K562 (cell line): ENCODE data around the gene KCNJ11. TPM values are rescaled to one million over a fixed set of nuclear protein-coding genes. Genes with fewer than 3 reads are reported as not detected.

Experiments
- CCNT2 ChIP-seq: IDR thresholded peaks from 2 replicates; pipeline ENCODE4 v1.6.1; 2011; ENCODE audit warnings: borderline replicate concordance, low read depth, mild to moderate bottlenecking, moderate library complexity, mixed read lengths, low read length; ENCODE audit not compliant: insufficient read length; ENCODE audit errors: extremely low read depth
- ELF1 ChIP-seq: fragments of 200-800 bp; sonication (Bioruptor generic); IDR thresholded peaks from 2 replicates; pipeline ENCODE4 v1.6.1; 2016; ENCODE audit warnings: missing genetic modification characterization, missing compliant biosample characterization
- ETV1 ChIP-seq: fragments of 450-650 bp; conservative IDR thresholded peaks from 2 replicates; pipeline ENCODE4 v1.6.1; 2016; ENCODE audit warnings: missing genetic modification characterization, control low read depth, low read depth, missing compliant biosample characterization
- MTA1 ChIP-seq: fragments of 450-650 bp; IDR thresholded peaks from 2 replicates; pipeline ENCODE4 v1.6.1; 2017; ENCODE audit warnings: borderline replicate concordance
- RB1 ChIP-seq: fragments of 450-650 bp; IDR thresholded peaks from 2 replicates; pipeline ENCODE4 v1.6.1; 2017; ENCODE audit warnings: low read depth, mild to moderate bottlenecking
- RBM39 ChIP-seq: fragments of 200-400 bp; formaldehyde crosslinking; optimal IDR thresholded peaks from 2 replicates; pipeline ENCODE3; 2018; ENCODE audit warnings: low read depth, low read length
- SAFB2 ChIP-seq: fragments of 200-400 bp; formaldehyde crosslinking; IDR thresholded peaks from 2 replicates; pipeline ENCODE4 v1.6.1; 2018; ENCODE audit warnings: borderline replicate concordance, low read length, low read depth, moderate library complexity; ENCODE audit not compliant: severe bottlenecking
- SAP30 ChIP-seq: fragments of 200-600 bp; sonication (generic); IDR thresholded peaks from 2 replicates; pipeline ENCODE4 v1.6.1; 2012; ENCODE audit warnings: borderline replicate concordance, low read depth, mild to moderate bottlenecking, moderate library complexity, low read length, control low read depth, inconsistent platforms; ENCODE audit not compliant: insufficient read depth, poor library complexity, severe bottlenecking
- ZNF316 ChIP-seq: fragments of 450-650 bp; IDR thresholded peaks from 2 replicates; pipeline ENCODE4 v1.6.1; 2016
- ZNF695 ChIP-seq: fragments of 450-650 bp; formaldehyde crosslinking; IDR thresholded peaks from 2 replicates; pipeline ENCODE4 v1.4.0; 2020; ENCODE audit warnings: mild to moderate bottlenecking, moderate library complexity
- ZNF707 ChIP-seq: fragments of 250-450 bp; sonication (Bioruptor Pico); conservative IDR thresholded peaks from 2 replicates; pipeline ENCODE4 v1.8.0; 2022; ENCODE audit warnings: inconsistent platforms, mild to moderate bottlenecking, moderate library complexity
- polyA plus RNA-seq, 8 experiments: library from polyadenylated mRNA; depleted of rRNA in 4 of 8; stranded (reverse) in 5 of 8; unstranded in 3 of 8; fragments of >200 nt; fragmentation: Nextera tagmentation in 2 of 8; fragmentation: Illumina TruSeq in 1 of 8; extraction: Ambion mirVana in 2 of 8; extraction: Trizol in 1 of 8; gene quantifications; 2 replicates each; pipeline versions ENCODE4 v1.2.1 to v1.2.3, GENCODE V29; 2011 to 2014; ENCODE audit warnings: inconsistent platforms in 1 of 8, missing spikeins in 1 of 8
- total RNA-seq, 7 experiments: library from RNA; depleted of rRNA in 6 of 7; stranded (reverse); fragments of >200 nt in 6 of 7; fragmentation: Illumina TruSeq in 2 of 7; extraction: Trizol in 2 of 7; gene quantifications; 2 replicates each; pipeline versions ENCODE4 v1.2.1 to v1.2.3, GENCODE V29; 2011 to 2021; ENCODE audit warnings: low replicate concordance in 1 of 7
- TF ChIP-seq, protein P1 (sequence below), 2 experiments: fragments of 450-650 bp; IDR thresholded peaks; 2 replicates each; pipeline ENCODE4 v1.6.1; 2016; ENCODE audit warnings: mild to moderate bottlenecking in 2 of 2, borderline replicate concordance in 1 of 2, low read depth in 1 of 2, moderate library complexity in 1 of 2
- TF ChIP-seq, protein P2 (sequence below): fragments of 450-650 bp; IDR thresholded peaks from 2 replicates; pipeline ENCODE4 v1.6.1; 2016
- TF ChIP-seq, protein P3 (sequence below), 2 experiments: IDR thresholded peaks; 2 replicates each; pipeline ENCODE4 v1.6.1; 2012; ENCODE audit warnings: improper control_type of control experiment in 2 of 2, low read depth in 2 of 2, low read length in 2 of 2, borderline replicate concordance in 1 of 2

The KCNJ11 gene
- total and polyA plus RNA-seq, 9 of the 15 experiments (the other 6 are each of a cell fraction or from before 2014, with no cell fraction given), result 0.54 to 3.7 (median 0.86) TPM; not detected in 2

DNA sequence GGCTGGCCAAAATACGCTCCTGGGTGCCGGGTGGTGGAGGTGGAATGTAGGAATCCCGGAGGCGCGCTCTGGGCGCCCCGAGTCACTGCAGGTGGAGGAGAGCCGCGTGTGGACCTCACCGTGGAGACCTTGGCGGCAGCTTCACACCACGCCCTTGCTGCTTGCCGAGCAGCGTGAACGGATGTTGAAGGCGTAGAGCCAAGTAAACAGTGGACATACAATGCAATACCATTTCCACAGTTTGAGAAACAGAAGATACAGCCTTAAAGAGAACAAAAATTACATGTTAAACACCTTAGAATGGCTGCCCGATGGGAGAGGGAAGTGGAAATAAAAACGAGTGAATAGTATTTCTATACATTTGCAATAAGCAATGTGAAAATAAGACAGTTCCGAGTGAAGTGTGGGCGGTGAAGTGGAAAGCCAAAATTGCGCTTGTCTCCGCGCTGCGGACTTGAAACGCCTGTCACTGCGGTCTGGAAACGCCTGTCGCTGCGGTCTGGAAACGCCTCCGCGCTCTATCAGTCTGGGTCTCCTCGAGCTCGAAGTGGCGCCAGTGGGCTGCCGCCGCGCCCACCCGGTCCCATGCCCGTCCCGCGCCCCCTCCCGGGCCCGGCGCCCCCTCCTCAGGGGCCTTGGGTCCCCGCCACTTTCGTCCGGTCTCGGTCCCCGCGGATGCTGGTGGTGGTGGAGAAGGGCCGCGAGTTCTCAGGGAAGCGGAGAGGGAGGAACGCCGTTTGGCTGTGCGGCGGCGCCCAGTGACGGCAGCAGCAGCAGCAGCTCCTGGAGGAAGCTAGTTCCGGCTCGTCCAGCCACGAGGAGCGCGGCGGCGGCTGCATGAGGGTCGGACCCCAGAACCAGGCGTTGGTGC, 35.3 kb downstream of the KCNJ11 start (continued):
- TF ChIP-seq, protein P1, sequence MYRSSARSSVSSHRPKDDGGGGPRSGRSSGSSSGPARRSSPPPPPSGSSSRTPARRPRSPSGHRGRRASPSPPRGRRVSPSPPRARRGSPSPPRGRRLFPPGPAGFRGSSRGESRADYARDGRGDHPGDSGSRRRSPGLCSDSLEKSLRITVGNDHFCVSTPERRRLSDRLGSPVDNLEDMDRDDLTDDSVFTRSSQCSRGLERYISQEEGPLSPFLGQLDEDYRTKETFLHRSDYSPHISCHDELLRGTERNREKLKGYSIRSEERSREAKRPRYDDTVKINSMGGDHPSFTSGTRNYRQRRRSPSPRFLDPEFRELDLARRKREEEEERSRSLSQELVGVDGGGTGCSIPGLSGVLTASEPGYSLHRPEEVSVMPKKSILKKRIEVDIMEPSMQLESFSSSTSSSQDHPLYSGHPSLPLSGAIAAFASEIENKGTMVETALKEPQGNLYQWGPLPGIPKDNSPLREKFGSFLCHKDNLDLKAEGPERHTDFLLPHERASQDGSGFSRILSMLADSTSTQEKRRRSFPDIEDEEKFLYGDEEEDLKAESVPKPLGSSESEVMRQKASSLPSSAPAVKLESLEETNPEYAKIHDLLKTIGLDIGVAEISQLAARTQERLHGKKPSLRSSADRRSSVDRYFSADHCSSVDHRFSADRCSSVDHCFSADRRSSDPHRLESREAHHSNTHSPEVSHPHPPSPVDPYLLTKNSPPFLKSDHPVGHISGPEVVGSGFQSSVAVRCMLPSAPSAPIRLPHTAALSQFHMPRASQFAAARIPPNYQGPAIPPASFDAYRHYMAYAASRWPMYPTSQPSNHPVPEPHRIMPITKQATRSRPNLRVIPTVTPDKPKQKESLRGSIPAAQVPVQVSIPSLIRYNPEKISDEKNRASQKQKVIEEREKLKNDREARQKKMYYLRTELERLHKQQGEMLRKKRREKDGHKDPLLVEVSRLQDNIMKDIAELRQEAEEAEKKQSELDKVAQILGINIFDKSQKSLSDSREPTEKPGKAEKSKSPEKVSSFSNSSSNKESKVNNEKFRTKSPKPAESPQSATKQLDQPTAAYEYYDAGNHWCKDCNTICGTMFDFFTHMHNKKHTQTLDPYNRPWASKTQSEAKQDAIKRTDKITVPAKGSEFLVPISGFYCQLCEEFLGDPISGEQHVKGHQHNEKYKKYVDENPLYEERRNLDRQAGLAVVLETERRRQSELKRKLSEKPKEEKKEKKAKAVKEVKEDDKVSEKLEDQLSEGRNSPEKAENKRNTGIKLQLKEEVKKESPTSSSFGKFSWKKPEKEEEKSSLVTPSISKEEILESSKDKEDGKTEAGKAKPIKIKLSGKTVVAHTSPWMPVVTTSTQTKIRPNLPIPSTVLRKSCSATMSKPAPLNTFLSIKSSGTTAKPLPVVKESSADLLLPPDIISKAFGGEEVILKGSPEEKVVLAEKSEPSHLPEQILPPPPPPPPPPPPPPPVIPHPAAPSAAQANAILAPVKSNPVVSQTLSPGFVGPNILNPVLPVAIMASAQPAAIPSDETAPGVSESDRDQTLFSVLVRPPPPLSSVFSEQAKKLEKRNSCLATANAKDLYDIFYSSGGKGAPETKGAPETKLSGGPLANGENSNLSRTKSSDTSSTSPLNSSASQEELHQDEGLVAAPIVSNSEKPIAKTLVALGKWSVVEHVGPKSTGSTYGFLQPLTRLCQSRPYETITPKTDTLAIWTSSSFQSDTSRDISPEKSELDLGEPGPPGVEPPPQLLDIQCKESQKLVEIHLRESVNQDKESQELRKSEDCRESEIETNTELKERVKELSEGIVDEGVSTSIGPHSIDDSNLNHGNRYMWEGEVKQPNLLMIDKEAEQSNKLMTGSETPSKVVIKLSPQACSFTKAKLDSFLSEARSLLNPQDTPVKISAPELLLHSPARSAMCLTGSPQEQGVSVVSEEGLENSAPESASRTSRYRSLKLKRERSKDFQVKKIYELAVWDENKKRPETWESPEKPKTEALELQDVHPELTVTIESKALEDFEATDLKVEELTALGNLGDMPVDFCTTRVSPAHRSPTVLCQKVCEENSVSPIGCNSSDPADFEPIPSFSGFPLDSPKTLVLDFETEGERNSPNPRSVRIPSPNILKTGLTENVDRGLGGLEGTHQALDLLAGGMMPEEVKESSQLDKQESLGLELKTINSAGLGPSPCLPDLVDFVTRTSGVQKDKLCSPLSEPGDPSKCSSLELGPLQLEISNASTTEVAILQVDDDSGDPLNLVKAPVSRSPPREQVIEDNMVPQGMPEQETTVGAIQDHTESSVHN (IDR thresholded peaks at IDR 0.05; ENCODE audit: borderline replicate concordance in 1 of 2, low read depth in 1 of 2), result no peak
- TF ChIP-seq ZNF316 (no peak), ZNF707 (CRISPR knock-in tag) (no peak), ELF1 (tag) (peak; percentile 44; the same call in 1 of the 2 replicates), ZNF695 (CRISPR knock-in tag) (no peak), MTA1 (peak; percentile 66; the same call in 1 of the 2 replicates), SAP30 (peak; percentile 70), CCNT2 (peak; percentile 65), SAFB2 (no peak), ETV1 (tag) (peak; percentile 77), RBM39 (no peak), RB1 (peak; percentile 82)
- TF ChIP-seq, protein P2, sequence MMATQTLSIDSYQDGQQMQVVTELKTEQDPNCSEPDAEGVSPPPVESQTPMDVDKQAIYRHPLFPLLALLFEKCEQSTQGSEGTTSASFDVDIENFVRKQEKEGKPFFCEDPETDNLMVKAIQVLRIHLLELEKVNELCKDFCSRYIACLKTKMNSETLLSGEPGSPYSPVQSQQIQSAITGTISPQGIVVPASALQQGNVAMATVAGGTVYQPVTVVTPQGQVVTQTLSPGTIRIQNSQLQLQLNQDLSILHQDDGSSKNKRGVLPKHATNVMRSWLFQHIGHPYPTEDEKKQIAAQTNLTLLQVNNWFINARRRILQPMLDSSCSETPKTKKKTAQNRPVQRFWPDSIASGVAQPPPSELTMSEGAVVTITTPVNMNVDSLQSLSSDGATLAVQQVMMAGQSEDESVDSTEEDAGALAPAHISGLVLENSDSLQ, result peak; percentile 82
- TF ChIP-seq, protein P3, sequence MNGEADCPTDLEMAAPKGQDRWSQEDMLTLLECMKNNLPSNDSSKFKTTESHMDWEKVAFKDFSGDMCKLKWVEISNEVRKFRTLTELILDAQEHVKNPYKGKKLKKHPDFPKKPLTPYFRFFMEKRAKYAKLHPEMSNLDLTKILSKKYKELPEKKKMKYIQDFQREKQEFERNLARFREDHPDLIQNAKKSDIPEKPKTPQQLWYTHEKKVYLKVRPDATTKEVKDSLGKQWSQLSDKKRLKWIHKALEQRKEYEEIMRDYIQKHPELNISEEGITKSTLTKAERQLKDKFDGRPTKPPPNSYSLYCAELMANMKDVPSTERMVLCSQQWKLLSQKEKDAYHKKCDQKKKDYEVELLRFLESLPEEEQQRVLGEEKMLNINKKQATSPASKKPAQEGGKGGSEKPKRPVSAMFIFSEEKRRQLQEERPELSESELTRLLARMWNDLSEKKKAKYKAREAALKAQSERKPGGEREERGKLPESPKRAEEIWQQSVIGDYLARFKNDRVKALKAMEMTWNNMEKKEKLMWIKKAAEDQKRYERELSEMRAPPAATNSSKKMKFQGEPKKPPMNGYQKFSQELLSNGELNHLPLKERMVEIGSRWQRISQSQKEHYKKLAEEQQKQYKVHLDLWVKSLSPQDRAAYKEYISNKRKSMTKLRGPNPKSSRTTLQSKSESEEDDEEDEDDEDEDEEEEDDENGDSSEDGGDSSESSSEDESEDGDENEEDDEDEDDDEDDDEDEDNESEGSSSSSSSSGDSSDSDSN (IDR thresholded peaks at IDR 0.05; ENCODE audit: borderline replicate concordance in 1 of 2, low read depth in 2 of 2, low read length in 2 of 2), result peak; percentile 94 to 95
